Measurements from ENCODE around the gene CBX4.

DNA sequence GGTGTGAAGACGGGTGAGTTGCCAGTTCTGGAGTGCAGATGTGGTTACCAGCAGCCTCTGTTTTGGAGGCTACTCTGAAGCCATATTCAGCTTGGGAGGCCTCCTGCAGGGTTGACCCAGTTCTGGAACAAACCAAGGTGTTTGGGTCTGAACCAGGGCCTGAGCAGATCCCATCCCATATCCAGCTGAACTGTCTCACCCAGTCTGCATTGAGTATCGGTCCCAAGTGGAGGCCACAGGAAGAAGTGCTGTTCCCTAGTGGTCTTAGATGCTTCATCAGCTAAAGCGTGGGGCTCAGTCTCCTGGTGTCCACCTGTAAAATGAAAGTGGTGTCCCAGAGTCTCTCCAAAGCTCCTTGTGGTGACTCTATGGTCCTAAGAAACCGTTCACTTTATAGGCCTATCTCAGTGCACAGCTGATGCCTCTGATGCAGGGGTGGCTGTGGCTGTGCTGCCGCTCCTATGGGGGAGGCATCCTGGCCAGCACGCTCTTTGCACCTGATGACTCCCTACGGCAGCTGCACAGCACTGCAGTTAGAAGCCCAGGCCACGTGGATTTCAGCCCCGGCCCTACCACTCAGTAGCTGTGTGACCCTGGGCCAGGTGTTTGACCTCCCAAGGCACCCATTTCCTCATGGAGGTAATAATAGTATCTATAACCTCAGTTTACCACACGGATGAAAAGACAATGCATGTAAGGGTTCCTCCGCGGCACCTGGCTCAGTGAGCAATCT lies 21.0 kb downstream of the CBX4 start:
- TF ChIP-seq, protein P1, sequence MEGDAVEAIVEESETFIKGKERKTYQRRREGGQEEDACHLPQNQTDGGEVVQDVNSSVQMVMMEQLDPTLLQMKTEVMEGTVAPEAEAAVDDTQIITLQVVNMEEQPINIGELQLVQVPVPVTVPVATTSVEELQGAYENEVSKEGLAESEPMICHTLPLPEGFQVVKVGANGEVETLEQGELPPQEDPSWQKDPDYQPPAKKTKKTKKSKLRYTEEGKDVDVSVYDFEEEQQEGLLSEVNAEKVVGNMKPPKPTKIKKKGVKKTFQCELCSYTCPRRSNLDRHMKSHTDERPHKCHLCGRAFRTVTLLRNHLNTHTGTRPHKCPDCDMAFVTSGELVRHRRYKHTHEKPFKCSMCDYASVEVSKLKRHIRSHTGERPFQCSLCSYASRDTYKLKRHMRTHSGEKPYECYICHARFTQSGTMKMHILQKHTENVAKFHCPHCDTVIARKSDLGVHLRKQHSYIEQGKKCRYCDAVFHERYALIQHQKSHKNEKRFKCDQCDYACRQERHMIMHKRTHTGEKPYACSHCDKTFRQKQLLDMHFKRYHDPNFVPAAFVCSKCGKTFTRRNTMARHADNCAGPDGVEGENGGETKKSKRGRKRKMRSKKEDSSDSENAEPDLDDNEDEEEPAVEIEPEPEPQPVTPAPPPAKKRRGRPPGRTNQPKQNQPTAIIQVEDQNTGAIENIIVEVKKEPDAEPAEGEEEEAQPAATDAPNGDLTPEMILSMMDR (conservative IDR thresholded peaks at IDR 0.05; ENCODE audit: low read depth, low read length), result no peak
- no peak for TF ChIP-seq EZH2 (IDR thresholded peaks at IDR 0.05; ENCODE audit: low read length, unreplicated experiment)

Measured in PC-3 (cell line).